ENCODE data around the gene CCDC17.
A peak's percentile ranks its signal among the peaks of the same experiment; 100 is the strongest.

CCDC17 gene

DNA sequence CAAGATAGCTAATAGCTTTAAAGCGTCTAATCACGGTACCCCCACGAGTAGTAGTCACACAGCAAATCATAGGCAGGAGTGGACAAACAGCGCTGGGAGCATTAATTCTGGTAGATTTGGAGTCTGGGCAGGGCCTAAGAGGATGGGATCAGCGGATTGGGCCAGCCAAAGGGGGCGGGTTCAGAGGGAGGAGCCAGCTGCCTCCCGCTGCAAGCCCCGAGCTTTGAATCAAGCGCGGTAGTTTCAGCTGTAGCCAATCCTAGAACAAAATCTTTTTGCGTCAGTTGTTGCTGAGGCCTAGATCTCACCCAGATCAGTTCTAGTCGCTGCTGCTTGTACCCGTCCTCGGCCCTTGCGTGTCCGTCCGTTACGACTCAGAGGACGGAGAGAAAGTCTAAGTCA, 40.6 kb downstream of the CCDC17 start:
- WGBS (ENCODE audit: insufficient coverage, insufficient read length): no CpG with 5 or more reads among the region's 19 CpGs
- Histone ChIP-seq H3K36me3 (ENCODE audit: control insufficient read depth, insufficient read depth, low read length) (no peaks in the 10 kb centered on the region), H3K4me3 (ENCODE audit: low read length) (peak overlapping the region; percentile 78)

GRCh38 chr1:45574105-45574626, 49.7 kb downstream of the CCDC17 start:
- H3K4me1 ChIP-seq (ENCODE audit: control insufficient read depth, insufficient read depth, low read length): no peaks in the 10 kb centered on the region
- no peaks in the 10 kb centered on the region; the same call in 1 of the 2 replicates for H3K36me3 ChIP-seq (ENCODE audit: control insufficient read depth, insufficient read depth, low read length)
- H3K4me3 ChIP-seq (ENCODE audit: low read length): no peak overlapping the region
- H3K27me3 ChIP-seq (ENCODE audit: control insufficient read depth, insufficient read depth, low read length): no peaks in the 10 kb centered on the region
- DNase-seq (ENCODE audit: low read depth, low spot score): no peak
- H3K27ac ChIP-seq (ENCODE audit: low read length): no peak overlapping the region
- no CpG with 5 or more reads among the region's 7 CpGs for WGBS (ENCODE audit: insufficient coverage, insufficient read length)
- no peaks in the 10 kb centered on the region for H3K9me3 ChIP-seq (ENCODE audit: control insufficient read depth, insufficient read depth, low read length)

More for the DNA sequence above, 40.6 kb downstream of the CCDC17 start:
- Histone ChIP-seq H3K4me1 (ENCODE audit: control insufficient read depth, insufficient read depth, low read length) (peaks cover 4% of the 10 kb centered on the region; the same call in 1 of the 2 replicates), H3K9me3 (ENCODE audit: control insufficient read depth, insufficient read depth, low read length) (no peaks in the 10 kb centered on the region), H3K27me3 (ENCODE audit: control insufficient read depth, insufficient read depth, low read length) (no peaks in the 10 kb centered on the region), H3K27ac (ENCODE audit: low read length) (no peak overlapping the region)
- peak; percentile 94 for DNase-seq (ENCODE audit: low read depth, low spot score)

- no peak overlapping the region for H3K4me3 ChIP-seq (ENCODE audit: low read length)
- no peak for DNase-seq (ENCODE audit: low read depth, low spot score)
- no CpG with 5 or more reads among the region's 3 CpGs for WGBS (ENCODE audit: insufficient coverage, insufficient read length)
- H3K27me3 ChIP-seq (ENCODE audit: control insufficient read depth, insufficient read depth, low read length): no peaks in the 10 kb centered on the region
- no peak overlapping the region for H3K27ac ChIP-seq (ENCODE audit: low read length)
- H3K36me3 ChIP-seq (ENCODE audit: control insufficient read depth, insufficient read depth, low read length): peaks cover 8% of the 10 kb centered on the region
- no peaks in the 10 kb centered on the region for H3K9me3 ChIP-seq (ENCODE audit: control insufficient read depth, insufficient read depth, low read length)
- H3K4me1 ChIP-seq (ENCODE audit: control insufficient read depth, insufficient read depth, low read length): no peaks in the 10 kb centered on the region
These were observed 50.5 kb downstream of the CCDC17 start for GRCh38 chr1:45573231-45573804.

DNA sequence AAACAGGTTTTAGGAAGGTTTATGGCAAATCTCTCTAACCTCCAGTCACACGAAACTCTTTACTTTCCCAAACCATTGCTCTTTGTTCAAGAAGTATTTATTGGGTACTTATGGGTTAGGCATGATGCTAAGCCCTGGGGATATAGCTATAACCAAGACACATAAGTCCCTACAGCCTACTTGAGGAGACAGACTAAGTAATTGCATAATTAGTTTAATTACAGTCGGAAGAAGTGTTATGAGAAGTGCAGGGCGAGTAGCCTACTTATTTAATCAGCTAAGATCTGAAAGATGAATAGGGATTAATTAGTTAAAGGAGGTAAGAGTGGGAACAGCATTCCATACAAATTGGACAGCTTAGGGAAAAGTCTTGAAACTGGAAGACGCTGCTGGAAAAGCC, 53.2 kb downstream of the CCDC17 start:
- H3K4me3 ChIP-seq (ENCODE audit: low read length): no peak overlapping the region
- 100% methylated on average over 2 of the region's 4 CpGs for WGBS (ENCODE audit: insufficient coverage, insufficient read length)
- no peak overlapping the region for H3K27ac ChIP-seq (ENCODE audit: low read length)
- no peaks in the 10 kb centered on the region for H3K9me3 ChIP-seq (ENCODE audit: control insufficient read depth, insufficient read depth, low read length)
- H3K4me1 ChIP-seq (ENCODE audit: control insufficient read depth, insufficient read depth, low read length): no peaks in the 10 kb centered on the region
- DNase-seq (ENCODE audit: low read depth, low spot score): no peak
- no peaks in the 10 kb centered on the region for H3K27me3 ChIP-seq (ENCODE audit: control insufficient read depth, insufficient read depth, low read length)
- H3K36me3 ChIP-seq (ENCODE audit: control insufficient read depth, insufficient read depth, low read length): peaks cover 26% of the 10 kb centered on the region

Data from iPS DF 6.9 (cell line).